GM10847 (cell line): ENCODE measurements around the gene BCS1L.

ENCODE experiments used
- POLR2A ChIP-seq: IDR thresholded peaks from 2 replicates; pipeline ENCODE4 v1.6.1; 2011; ENCODE audit not compliant: insufficient read length; ENCODE audit errors: extremely low read depth

BCS1L gene

DNA sequence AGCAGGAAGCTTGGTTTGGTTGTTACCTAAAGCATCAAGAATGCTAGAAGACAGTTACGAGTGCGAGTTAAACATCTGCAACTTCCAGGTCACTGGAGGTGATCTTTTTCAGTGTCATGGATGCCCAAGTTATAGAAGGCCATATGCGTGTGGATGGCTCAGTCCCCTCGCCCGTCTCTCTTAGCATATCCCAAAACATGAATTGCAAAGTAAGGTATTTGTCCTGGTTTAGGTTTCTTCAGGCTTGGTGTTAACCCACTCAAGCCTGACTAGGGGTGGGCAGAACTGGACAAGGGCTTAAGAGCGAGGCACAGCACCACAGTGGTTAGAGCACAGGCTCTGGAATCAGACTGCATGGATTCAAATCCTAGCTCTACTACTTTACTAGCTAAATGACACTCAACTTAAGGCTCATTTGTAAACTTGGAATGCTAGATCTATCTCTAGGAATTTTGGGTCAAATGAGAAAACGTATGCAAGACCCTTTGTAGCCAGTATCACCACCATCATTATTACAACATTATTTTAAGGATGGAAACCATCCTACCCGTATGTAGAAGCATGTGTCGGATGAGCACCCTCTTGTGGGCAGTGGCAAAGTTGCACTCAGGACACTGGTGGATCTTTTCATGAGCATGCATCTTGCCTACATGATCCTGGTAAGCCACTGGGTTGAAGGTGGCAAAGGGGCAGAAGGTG is 11.2 kb upstream of the BCS1L start:
- TF ChIP-seq POLR2A: no peak

DNA sequence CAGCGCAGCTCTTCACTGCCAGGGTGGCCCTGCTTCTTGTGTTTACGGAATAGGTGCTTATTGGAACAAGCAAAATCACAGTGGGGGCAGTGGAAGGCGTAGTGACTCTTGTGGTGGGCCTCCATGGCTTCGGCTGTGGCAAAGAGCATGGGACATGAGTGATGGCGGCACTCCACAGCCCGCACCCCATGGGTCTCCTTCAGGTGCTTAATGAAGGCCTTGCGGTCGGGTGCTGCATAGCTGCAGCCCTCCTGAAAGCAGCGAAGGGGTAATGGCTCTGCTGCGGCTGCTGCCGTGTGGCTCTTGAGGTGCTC is 10.7 kb upstream of the BCS1L start:
- TF ChIP-seq POLR2A: no peak

DNA sequence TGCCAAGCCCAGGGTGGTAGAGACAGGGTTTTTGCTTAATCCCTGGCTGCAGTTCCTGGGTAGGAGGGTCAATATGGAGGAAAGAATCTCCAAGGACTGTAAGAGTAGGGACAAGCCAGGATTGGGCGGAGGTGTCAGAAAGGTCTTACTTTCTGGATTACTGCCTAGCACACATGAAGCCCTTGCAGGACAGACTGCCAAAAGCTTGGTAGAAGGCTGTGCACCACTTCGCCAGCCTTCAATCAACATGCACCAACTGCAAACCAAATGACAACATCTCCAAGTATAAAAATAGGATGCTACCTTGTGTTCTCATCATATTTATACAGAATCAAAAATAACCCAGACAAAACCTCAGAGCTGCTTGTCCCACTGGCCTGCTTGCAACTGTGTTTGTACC is 3.7 kb upstream of the BCS1L start:
- no peak for TF ChIP-seq POLR2A

DNA sequence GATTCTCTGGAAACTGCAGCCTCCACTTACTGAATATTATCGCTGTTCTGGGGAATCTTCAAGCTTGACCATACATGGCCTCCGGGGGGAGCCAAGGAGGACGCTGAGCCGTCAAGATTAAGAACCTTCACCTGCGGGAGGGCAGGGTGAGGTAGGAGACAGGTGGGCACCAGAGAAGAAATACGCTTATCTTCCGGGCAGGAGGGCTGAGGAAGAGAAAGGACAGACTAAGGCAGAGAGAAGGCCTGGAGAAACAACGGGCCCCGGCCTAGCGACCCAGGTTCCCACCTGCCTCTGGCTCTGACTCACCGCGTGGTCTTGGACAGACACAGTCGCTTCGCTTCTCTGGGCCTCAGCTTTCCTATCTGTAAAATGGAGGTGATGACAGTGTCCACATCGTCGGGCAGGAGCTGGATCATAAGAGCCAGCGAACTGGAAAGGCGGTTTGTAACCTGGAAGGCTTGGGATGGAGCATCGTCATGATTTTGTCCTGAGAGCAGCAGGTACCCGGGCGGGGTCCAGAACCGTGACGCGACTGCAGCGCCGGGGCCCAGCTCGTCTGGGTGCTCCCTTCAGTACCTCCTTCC is 719 bp upstream of the BCS1L start:
- TF ChIP-seq POLR2A: no peak

DNA sequence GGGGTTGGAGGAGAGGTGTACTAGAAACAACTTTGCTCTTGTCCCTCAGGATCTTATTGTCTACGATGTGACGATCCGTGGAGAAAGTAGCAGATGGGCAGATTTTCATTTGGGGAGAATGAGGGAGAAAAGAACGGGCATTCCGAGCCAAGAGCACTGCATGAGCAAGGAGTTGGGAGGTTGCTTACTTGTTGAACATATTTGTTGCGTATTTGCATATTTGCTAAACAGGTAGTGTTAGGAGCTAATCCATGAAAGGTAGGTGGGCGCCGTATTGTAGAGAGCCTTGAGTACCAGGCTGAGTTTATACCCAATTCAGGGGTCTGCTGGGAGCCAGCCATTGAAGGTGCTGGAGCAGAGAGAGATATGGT is 490 bp downstream of the BCS1L start:
- no peak for TF ChIP-seq POLR2A

DNA sequence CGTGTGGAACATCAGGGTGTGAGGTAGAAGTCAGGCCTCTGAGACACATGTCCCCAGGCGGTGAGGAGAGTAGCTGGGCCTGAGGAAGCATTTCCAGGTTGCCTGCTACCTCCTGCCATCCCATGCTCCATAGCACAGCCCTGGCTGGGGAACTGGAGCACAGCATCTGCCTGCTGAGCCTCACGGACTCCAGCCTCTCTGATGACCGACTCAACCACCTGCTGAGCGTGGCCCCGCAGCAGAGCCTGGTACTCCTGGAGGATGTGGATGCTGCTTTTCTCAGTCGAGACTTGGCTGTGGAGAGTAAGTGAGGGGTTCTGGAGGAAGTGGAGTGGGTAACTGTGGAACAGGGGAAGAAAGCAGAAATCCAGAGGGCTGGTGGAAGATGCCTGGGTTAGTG is 2.9 kb downstream of the BCS1L start:
- no peak for TF ChIP-seq POLR2A

DNA sequence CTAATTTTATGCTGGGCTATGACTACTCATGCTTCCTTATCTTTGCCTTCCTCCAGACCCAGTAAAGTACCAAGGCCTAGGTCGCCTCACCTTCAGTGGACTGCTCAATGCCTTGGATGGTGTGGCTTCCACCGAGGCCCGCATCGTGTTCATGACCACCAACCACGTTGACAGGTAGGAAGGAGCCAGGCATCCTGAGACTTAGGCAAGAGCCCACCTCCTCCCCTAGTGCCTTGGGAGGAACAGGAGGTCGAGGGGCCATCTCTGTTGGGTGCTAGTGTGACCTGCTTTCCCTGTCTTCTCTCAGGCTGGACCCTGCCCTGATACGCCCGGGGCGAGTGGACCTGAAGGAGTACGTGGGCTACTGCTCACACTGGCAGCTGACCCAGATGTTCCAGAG is 3.3 kb downstream of the BCS1L start:
- no peak for TF ChIP-seq POLR2A

DNA sequence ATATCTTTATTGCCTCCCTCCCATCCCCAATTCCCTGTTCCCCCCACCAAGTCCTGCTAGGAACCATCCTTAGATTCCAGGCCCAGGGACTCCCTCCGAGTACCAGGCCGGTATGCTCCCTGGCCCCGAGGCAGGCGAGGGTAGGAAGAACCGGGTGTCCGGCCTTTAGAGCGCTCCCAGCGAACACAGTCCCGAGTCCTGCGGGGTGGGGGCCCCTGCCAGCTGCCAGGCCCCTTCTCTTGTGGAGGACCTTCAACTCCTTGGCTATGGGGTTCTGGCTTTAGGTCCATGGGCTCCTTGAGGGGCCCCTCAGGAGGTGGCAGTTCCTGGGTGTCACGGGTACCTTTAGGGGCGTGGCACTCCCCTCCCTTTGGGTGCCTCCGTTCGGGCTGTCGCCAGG is 4.4 kb downstream of the BCS1L start:
- no peak for TF ChIP-seq POLR2A

DNA sequence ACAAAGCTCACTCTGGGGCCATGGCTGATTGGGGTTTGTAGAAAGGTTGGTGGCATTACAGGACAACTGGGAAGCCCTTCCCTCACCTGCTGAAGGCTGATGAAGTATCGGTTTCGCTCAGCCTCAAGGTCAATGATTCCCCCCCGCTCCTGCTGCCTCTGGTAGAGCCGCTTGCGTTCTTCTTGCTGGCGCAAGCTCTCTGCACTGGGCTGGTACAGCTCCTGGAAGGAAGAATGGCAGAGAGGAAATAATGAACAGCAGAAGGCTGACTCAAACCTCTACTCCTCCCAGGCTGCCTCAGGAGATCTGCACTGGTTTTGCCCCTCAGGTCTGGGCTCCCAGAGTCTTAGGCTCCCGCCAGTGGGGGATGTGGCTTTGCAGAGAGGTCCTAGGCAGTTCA is 5.2 kb downstream of the BCS1L start:
- TF ChIP-seq POLR2A: no peak

DNA sequence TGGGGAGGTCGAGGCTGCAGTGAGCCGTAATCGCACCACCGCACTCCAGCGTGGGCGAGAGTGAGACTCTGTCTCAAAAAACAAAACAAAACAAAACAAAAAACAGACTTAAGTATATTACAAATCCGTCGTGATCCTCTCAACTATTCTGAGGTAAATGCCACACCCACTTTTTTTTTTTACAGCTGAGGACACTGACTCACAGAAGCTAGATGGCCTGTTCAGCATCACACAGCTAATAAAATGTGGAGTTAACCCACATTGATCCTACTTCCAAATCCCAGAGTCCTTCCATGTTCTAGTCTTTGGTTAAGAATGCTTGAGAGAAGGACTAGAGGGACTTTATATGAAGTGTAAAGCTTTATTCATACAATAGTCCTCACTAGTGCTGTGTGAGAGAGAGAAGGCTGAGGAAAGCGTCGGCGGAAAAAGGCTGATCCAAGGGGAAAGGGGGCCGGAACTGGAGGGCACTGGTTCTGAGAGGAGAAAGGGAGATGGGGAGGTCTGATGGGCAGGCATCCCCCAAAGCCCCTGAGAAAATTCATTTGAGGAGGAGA is 11.7 kb downstream of the BCS1L start:
- TF ChIP-seq POLR2A: no peak

DNA sequence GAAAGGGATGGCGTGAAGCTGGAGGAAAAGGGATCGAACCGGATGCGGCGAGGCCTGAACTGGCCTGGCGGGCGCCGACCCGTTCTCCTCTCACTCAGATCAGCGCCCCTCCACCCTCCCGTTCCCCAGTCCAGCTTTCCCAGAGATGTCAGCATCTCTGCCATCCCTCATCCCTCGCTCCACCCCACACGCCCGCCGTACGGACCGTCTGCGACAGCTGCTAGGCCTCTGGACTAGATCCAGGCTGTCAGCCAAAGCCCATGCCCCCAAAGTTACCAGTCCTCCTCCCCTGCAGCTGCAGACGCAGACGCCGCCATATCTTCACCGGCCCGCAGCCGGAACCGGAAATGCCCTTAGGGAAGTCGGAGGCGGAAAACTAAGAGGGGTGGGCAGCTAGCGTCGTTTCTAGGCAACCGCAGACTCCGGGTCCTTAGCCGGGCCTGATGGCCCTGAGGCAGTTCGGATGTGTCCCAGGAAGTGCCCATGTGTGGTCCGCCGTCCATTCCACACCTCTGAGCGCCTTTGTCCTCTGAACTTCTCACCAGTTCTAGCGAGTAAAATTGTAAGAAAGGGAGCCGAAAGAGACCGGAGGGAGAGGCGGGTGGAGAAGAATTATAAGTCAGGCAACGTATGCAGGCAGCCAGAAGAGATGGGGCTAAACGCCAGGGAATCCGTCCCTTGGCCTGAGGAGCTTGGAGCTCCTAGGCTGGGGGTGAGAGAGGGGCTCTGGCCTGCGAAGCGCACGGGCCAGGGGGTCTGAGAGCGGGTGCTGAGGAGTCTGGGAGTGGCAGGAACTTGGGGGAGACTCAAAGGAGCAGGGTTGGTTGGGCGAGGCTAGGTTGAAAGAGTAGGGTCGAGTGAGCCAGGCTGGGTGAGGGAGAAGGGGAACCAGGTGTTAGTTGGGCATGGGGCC is 12.4 kb downstream of the BCS1L start, which contains the start of the genes RNF25 and STK36:
RNF25 (minus strand) TSS at position 349 of the 913 bp plus-strand sequence; CDS start at position 317, 32 bp downstream.
STK36 (plus strand) TSS at position 433 of the 913 bp plus-strand sequence. CDS start 744 bp downstream, outside the sequence.
- peak; percentile 86 for TF ChIP-seq POLR2A

DNA sequence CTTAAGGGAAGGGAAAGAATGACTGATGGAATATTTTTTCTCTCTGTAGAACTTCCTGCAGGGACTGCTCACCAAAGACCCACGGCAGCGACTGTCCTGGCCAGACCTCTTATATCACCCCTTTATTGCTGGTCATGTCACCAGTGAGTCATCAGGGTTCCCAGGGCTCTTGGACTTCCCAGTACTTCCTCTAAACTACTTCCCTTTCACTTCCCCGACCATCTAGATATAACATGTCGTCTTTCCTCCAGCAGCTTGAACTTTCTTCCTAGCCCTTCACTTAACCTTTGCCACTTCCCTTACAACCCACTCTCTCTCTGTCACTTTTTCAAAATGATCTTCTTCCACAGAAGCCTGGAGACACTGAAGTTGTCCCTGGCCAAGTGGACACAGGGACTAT is 19.6 kb downstream of the BCS1L start:
- no peak for TF ChIP-seq POLR2A

DNA sequence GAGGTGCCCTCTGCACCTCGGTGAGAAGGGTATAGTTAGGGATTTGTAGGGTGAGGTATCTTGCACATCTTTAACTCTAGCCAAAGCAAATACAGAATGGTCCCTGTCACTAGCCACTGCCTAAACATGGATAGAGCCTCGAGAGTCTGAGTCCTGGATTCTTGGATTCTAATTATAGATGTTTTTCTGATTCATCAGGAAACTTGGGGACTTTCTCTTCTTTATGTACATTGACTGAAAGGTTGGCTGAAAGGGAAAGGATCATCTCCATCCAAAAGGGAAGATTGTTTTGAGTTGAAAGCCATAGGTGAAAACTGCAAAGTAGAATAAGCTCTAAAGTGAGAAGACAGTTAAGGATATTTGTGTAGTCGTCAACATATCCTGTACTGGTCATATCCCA is 20.6 kb downstream of the BCS1L start:
- no peak for TF ChIP-seq POLR2A

DNA sequence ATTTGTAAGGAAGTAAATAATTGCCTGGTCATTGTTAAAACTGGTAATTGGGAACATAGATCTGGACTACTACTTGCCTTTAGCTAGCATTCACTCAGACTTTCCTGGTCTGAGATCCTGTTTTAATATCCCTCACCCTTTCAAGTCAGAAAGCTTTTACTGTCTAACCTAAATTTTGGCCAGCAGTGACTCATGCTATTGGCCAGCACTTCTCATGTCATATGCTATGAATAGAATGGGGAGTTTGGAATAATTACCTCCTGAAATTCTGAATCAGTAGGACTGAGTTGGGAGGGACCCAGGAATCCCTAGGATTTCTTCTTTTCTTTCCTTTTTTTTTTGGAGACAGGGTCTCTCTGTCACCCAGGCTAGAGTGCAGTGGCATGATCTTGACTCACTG is 31.8 kb downstream of the BCS1L start:
- TF ChIP-seq POLR2A: no peak

DNA sequence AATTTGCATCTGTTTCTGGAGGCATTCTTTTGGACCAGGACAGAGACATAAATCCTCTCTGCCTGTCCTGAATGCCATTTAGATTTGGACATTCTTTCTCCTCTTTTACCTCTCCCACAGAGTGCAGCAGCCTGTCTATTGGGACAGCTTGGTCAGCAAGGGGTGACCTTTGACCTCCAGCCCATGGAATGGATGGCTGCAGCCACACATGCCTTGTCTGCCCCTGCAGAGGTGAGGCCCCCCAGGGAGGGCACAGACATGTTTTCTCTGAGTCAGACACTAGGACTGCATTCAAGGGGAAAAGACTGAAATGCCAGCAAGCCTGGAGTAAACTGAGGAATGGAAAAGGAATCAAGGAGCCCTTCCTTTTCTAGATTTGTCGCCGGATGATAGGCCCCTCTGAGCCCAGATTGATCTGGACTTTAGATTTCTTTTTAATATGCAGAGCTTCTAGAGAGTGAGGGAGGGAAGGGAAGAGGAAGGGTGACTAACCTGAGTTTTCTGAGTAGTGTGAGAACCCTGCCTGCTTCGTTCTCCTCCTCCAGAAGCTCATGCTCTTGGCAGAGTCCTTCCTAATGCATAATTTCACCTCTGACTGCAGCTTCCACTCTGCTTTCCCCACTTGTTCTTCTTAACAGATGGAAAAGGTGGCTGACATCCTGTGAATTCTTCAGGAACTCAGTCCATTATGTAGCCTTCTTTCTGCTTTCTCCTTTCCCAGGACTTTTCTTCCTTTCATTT is 35.1 kb downstream of the BCS1L start:
- no peak for TF ChIP-seq POLR2A
